ENCODE data around the gene NUSAP1. TPM values are rescaled to one million over a fixed set of nuclear protein-coding genes. Genes with fewer than 3 reads are reported as not detected.
A peak's percentile ranks its signal among the peaks of the same experiment; 100 is the strongest.

Gene NUSAP1
- total and polyA plus RNA-seq, 2 experiments from 2014 or later: 33.3 to 47.1 TPM

DNA sequence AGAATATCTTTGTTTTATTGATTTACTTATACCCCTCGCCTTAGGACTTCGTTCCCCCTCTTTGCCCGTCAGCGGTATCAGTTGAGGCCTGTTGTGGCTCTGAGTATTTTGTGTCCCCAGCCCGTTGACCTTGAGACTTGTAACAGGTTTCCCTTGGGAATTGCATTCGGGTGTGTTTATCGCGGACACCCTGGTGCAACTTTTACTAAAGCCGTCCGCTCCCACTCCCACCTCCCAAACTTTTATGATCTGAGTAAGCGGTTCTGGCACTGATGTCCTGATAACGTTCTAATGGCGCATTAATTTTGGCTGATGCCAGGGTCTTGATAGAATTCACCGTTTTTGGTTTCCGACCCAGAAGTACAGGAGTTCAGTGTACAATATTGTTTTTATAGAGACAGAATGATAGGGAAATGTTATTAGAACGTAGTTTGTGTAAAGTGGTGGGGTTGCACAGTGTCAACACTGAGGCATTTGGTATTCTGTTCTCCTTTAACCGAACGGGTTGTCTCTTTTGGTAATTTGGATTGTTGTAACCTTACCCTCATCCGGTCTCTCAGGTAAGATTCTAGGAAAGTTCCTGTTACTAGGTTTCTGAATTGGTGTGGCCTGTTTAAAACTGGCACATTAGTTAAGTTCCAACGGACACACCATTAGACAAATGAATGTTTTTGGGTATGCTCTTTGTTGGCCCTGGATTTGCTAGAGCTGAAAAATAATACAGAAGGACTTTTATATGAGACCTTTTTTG is 48.1 kb upstream of the NUSAP1 start:
- Histone ChIP-seq H2AFZ (peak overlapping the region; percentile 76), H3F3A (ENCODE audit: insufficient read depth) (peaks cover 27% of the 10 kb centered on the region), H3K4me3 (peak overlapping the region; percentile 94), H3K27me3 (replicated peaks; ENCODE audit: insufficient read depth) (no peaks in the 10 kb centered on the region), H3K9ac (peak overlapping the region; percentile 91), H3K4me1 (ENCODE audit: insufficient read depth) (peaks cover 21% of the 10 kb centered on the region), H3K36me3 (ENCODE audit: low read depth) (peaks cover 39% of the 10 kb centered on the region), H3K79me2 (ENCODE audit: insufficient read depth) (peaks cover 50% of the 10 kb centered on the region), H3K9me2 (ENCODE audit: insufficient read depth) (no peaks in the 10 kb centered on the region), H3K9me3 (ENCODE audit: low read depth) (no peaks in the 10 kb centered on the region), H4K20me1 (ENCODE audit: insufficient read depth) (no peaks in the 10 kb centered on the region), H3K27ac (peak overlapping the region; percentile 52), H3K4me2 (ENCODE audit: unreplicated experiment) (peak overlapping the region; percentile 93)
- in situ Hi-C loops (cut with MboI): no loop called here
- TF ChIP-seq EZH2 (IDR thresholded peaks at IDR 0.05; ENCODE audit: insufficient read depth, poor library complexity, severe bottlenecking) (no peak), EZH2phosphoT487 (IDR thresholded peaks at IDR 0.05; ENCODE audit: insufficient read depth, low read depth) (no peak)
- peak; percentile 61 for DNase-seq
- 1 to 2% methylated on average over 20 of the region's 20 CpGs for WGBS, 2 experiments (ENCODE audit: low coverage in 1 of 2, low lambda C conversion rate in 2 of 2, missing lambda C conversion rate in 2 of 2)

DNA sequence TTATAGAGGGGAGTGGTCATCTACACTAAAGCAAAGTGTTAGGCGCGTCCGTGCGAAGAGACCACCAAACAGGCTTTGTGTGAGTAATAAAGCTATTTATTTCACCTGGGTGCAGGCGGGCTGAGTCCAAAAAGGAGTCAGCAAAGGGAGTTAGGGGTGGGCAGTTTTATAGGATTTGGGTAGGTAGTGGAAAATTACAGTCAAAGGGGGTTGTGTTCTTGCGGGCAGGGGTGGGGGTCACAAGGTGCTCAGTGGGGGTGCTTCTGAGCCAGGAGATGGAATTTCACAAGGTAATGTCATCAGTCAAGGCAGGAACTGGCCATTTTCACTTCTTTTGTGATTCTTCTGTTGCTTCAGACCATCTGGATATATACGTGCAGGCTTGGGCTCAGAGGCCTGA is 47.4 kb upstream of the NUSAP1 start:
- peaks cover 27% of the 10 kb centered on the region for H3F3A ChIP-seq (ENCODE audit: insufficient read depth)
- H3K27ac ChIP-seq: no peak overlapping the region
- H3K9me2 ChIP-seq (ENCODE audit: insufficient read depth): no peaks in the 10 kb centered on the region
- TF ChIP-seq EZH2phosphoT487 (IDR thresholded peaks at IDR 0.05; ENCODE audit: insufficient read depth, low read depth) (no peak), EZH2 (IDR thresholded peaks at IDR 0.05; ENCODE audit: insufficient read depth, poor library complexity, severe bottlenecking) (no peak)
- H3K9me3 ChIP-seq (ENCODE audit: low read depth): no peaks in the 10 kb centered on the region
- H2AFZ ChIP-seq: no peak overlapping the region
- no peaks in the 10 kb centered on the region for H3K27me3 ChIP-seq (replicated peaks; ENCODE audit: insufficient read depth)
- H3K9ac ChIP-seq: peak overlapping the region; percentile 91
- peaks cover 50% of the 10 kb centered on the region for H3K79me2 ChIP-seq (ENCODE audit: insufficient read depth)
- no peaks in the 10 kb centered on the region for H4K20me1 ChIP-seq (ENCODE audit: insufficient read depth)
- H3K36me3 ChIP-seq (ENCODE audit: low read depth): peaks cover 39% of the 10 kb centered on the region
- peaks cover 21% of the 10 kb centered on the region for H3K4me1 ChIP-seq (ENCODE audit: insufficient read depth)
- DNase-seq: no peak
- H3K4me2 ChIP-seq (ENCODE audit: unreplicated experiment): peak overlapping the region; percentile 93
- H3K4me3 ChIP-seq: peak overlapping the region; percentile 94
- in situ Hi-C loops (cut with MboI): no loop called here
- 27 to 29% methylated on average over 7 of the region's 7 CpGs for WGBS, 2 experiments (ENCODE audit: low coverage in 1 of 2, low lambda C conversion rate in 2 of 2, missing lambda C conversion rate in 2 of 2)

DNA sequence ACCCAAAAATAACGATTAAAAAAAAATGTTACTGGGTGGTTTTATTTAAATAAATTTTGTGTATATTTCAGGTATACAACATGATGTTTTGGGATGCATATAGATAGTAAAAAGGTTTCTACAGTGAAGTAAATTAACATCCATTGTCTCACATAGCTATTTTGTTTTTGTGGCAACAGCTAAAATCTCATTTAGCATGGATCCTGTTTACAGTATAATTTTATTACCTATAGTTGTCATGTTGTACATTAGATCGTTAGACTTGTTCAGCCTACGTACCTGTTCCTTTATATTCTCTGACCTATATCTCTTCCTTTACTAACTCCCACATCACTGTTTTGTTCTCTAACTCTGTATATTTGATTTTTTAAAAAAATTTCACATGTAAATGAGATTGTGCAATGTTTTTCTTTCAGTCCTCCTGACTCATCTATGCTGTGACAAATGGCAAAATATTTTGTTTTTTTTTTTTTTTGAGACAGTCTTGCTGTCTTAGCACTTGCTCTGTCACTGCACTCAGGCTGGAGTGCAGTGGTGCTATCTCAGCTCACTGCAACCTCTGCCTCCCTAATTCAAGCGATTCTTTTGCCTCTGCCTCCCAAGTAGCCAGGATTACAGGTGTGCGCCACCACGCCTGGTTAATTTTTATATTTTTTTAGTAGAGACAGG is 45.9 kb upstream of the NUSAP1 start:
- no peak overlapping the region for H3K4me3 ChIP-seq
- in situ Hi-C loops (cut with MboI): no loop called here
- peaks cover 15% of the 10 kb centered on the region for H3F3A ChIP-seq (ENCODE audit: insufficient read depth)
- no peak overlapping the region for H3K4me2 ChIP-seq (ENCODE audit: unreplicated experiment)
- 88 to 90% methylated on average over 6 of the region's 6 CpGs for WGBS, 2 experiments (ENCODE audit: low coverage in 1 of 2, low lambda C conversion rate in 2 of 2, missing lambda C conversion rate in 2 of 2)
- peaks cover 44% of the 10 kb centered on the region for H3K36me3 ChIP-seq (ENCODE audit: low read depth)
- no peaks in the 10 kb centered on the region for H4K20me1 ChIP-seq (ENCODE audit: insufficient read depth)
- no peak overlapping the region for H2AFZ ChIP-seq
- TF ChIP-seq EZH2phosphoT487 (IDR thresholded peaks at IDR 0.05; ENCODE audit: insufficient read depth, low read depth): no peak
- TF ChIP-seq EZH2 (IDR thresholded peaks at IDR 0.05; ENCODE audit: insufficient read depth, poor library complexity, severe bottlenecking): no peak
- no peaks in the 10 kb centered on the region for H3K27me3 ChIP-seq (replicated peaks; ENCODE audit: insufficient read depth)
- peak overlapping the region; percentile 11; the same call in 1 of the 2 replicates for H3K27ac ChIP-seq
- no peaks in the 10 kb centered on the region for H3K9me3 ChIP-seq (ENCODE audit: low read depth)
- peak; percentile 84 for DNase-seq
- H3K79me2 ChIP-seq (ENCODE audit: insufficient read depth): peaks cover 50% of the 10 kb centered on the region
- H3K9me2 ChIP-seq (ENCODE audit: insufficient read depth): no peaks in the 10 kb centered on the region
- H3K9ac ChIP-seq: no peak overlapping the region
- peaks cover 11% of the 10 kb centered on the region for H3K4me1 ChIP-seq (ENCODE audit: insufficient read depth)

DNA sequence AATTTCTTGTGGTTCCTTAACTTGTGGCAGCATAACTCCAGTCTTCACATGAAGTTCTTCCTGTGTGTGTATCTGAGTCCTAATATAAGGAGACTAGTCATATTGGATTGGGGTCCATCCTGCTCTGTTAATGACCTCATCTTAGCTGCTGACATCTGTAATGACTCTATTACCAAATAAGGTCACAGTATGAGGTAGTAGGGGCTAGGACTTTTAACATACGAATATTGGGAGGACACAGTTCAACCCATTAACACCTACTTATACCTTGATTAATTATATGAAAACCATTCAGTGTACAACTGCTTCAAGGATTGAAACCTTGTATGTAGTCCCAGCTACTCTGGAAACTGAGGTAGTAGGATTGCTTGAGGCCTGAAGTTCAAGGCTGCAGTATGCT is 44.2 kb upstream of the NUSAP1 start:
- Histone ChIP-seq H3F3A (ENCODE audit: insufficient read depth) (peaks cover 15% of the 10 kb centered on the region; the same call in 1 of the 2 replicates), H3K9me2 (ENCODE audit: insufficient read depth) (no peaks in the 10 kb centered on the region), H3K9me3 (ENCODE audit: low read depth) (no peaks in the 10 kb centered on the region), H3K9ac (no peak overlapping the region), H3K4me1 (ENCODE audit: insufficient read depth) (0 out of 2 replicates have a peak, but pooled peaks cover 8% of the 10 kb centered on the region), H3K36me3 (ENCODE audit: low read depth) (peaks cover 44% of the 10 kb centered on the region), H4K20me1 (ENCODE audit: insufficient read depth) (no peaks in the 10 kb centered on the region), H3K4me2 (ENCODE audit: unreplicated experiment) (no peak overlapping the region), H3K27me3 (replicated peaks; ENCODE audit: insufficient read depth) (no peaks in the 10 kb centered on the region), H3K27ac (no peak overlapping the region), H3K4me3 (no peak overlapping the region), H2AFZ (no peak overlapping the region), H3K79me2 (ENCODE audit: insufficient read depth) (peaks cover 50% of the 10 kb centered on the region)
- 32 to 37% methylated on average over 1 of the region's 1 CpG for WGBS, 2 experiments (ENCODE audit: low coverage in 1 of 2, low lambda C conversion rate in 2 of 2, missing lambda C conversion rate in 2 of 2)
- TF ChIP-seq EZH2phosphoT487 (IDR thresholded peaks at IDR 0.05; ENCODE audit: insufficient read depth, low read depth): no peak
- no peak for TF ChIP-seq EZH2 (IDR thresholded peaks at IDR 0.05; ENCODE audit: insufficient read depth, poor library complexity, severe bottlenecking)
- no peak for DNase-seq
- in situ Hi-C loops (cut with MboI): no loop called here

Measured in GM23248 (cell line).